HG02938 (cell line): Measurements from ENCODE around the gene EFCAB9.
"Not testable (repeated sequence)": the region's sequence is repeated elsewhere in the genome, so short reads cannot be mapped to it uniquely, and the experiment has no call there.

Experiments
- ATAC-seq: cut with Tn5 transposase; IDR thresholded peaks from one replicate; pipeline ENCODE4 v1.9.1; 2021; ENCODE audit warnings: mild to moderate bottlenecking, moderate library complexity; ENCODE audit not compliant: unreplicated experiment

Gene EFCAB9

GRCh38 chr5:172193872-172194271 lies at the start of gene EFCAB9:
Gene EFCAB9 (plus strand): TSS chr5:172194172. CDS start chr5:172194173, 1 bp downstream.
- no peak for ATAC-seq

GRCh38 chr5:172144291-172144815 lies 49.6 kb upstream of the EFCAB9 start:
- ATAC-seq: no peak

- ATAC-seq: no peak
Measured at GRCh38 chr5:172144931-172145869, 48.8 kb upstream of the EFCAB9 start.

GRCh38 chr5:172145870-172146747 lies 47.9 kb upstream of the EFCAB9 start:
- no peak for ATAC-seq

GRCh38 chr5:172146748-172147092 lies 47.3 kb upstream of the EFCAB9 start:
- no peak for ATAC-seq

GRCh38 chr5:172147857-172148256 lies 46.1 kb upstream of the EFCAB9 start:
- ATAC-seq: no peak

GRCh38 chr5:172148381-172148780 lies 45.6 kb upstream of the EFCAB9 start:
- no peak for ATAC-seq

GRCh38 chr5:172149073-172149472 lies 44.9 kb upstream of the EFCAB9 start:
- ATAC-seq: no peak

GRCh38 chr5:172149481-172149880 lies 44.5 kb upstream of the EFCAB9 start:
- ATAC-seq: not testable (repeated sequence)

GRCh38 chr5:172150514-172151425 lies 43.2 kb upstream of the EFCAB9 start:
- ATAC-seq: peak; percentile 50

GRCh38 chr5:172151661-172152210 lies 42.2 kb upstream of the EFCAB9 start:
- no peak for ATAC-seq

GRCh38 chr5:172153695-172154094 lies 40.3 kb upstream of the EFCAB9 start:
- no peak for ATAC-seq

GRCh38 chr5:172155101-172155500 lies 38.9 kb upstream of the EFCAB9 start:
- not testable (repeated sequence) for ATAC-seq

- no peak for ATAC-seq
Measured at GRCh38 chr5:172156541-172156994, 37.4 kb upstream of the EFCAB9 start.

- ATAC-seq: no peak
Measured at GRCh38 chr5:172159016-172159415, 35.0 kb upstream of the EFCAB9 start.

- no peak for ATAC-seq
Measured at GRCh38 chr5:172160506-172160905, 33.5 kb upstream of the EFCAB9 start.

GRCh38 chr5:172162323-172162986 lies 31.5 kb upstream of the EFCAB9 start:
- ATAC-seq: no peak

- no peak for ATAC-seq
Measured at GRCh38 chr5:172162987-172163343, 31.0 kb upstream of the EFCAB9 start.

- ATAC-seq: no peak
Measured at GRCh38 chr5:172163346-172163745, 30.6 kb upstream of the EFCAB9 start.
